ENCODE results near the gene ZNF469.

DNA sequence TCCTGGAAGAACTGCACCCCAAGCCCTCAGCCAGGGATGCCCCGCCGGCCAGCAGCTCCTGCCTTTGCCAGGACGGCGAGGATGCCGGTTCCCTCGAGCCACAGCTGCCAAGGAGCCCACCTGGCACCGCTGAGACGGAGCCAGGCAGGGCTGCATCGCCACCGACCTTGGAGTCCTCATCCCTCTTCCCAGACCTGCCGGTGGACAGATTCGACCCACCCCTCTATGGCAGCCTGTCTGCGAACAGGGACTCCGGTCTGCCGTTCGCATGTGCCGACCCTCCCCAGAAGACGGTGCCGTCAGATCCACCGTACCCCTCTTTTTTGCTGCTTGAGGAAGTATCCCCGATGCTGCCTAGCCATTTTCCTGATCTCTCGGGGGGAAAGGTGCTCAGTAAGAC, 48.9 kb downstream of the ZNF469 start:
- TF ChIP-seq, protein P1, sequence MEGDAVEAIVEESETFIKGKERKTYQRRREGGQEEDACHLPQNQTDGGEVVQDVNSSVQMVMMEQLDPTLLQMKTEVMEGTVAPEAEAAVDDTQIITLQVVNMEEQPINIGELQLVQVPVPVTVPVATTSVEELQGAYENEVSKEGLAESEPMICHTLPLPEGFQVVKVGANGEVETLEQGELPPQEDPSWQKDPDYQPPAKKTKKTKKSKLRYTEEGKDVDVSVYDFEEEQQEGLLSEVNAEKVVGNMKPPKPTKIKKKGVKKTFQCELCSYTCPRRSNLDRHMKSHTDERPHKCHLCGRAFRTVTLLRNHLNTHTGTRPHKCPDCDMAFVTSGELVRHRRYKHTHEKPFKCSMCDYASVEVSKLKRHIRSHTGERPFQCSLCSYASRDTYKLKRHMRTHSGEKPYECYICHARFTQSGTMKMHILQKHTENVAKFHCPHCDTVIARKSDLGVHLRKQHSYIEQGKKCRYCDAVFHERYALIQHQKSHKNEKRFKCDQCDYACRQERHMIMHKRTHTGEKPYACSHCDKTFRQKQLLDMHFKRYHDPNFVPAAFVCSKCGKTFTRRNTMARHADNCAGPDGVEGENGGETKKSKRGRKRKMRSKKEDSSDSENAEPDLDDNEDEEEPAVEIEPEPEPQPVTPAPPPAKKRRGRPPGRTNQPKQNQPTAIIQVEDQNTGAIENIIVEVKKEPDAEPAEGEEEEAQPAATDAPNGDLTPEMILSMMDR (conservative IDR thresholded peaks at IDR 0.05 in 1 of 2, IDR thresholded peaks at IDR 0.05 in 1 of 2; ENCODE audit: extremely low read depth in 1 of 2, insufficient read depth in 1 of 2, low read depth in 1 of 2, low read length in 2 of 2) = no peak
- no peak for TF ChIP-seq EZH2 (IDR thresholded peaks at IDR 0.05; ENCODE audit: borderline replicate concordance, low read length)

Data from mammary epithelial cell (primary cell).